Effector memory CD4-positive, alpha-beta T cell (primary cell): ENCODE results near the gene RYR1.
"Not testable (repeated sequence)": the region's sequence is repeated elsewhere in the genome, so short reads cannot be mapped to it uniquely, and the experiment has no call there.

Experiments used
- DNase-seq, 3 donors: peaks; one replicate each; pipeline ENCODE4 v3.0.0-alpha.2; 2020
- H3K27ac ChIP-seq: 2 replicates; pipeline ENCODE4 v1.7.0; 2013; ENCODE audit warnings: mild to moderate bottlenecking, low read length, moderate library complexity; ENCODE audit not compliant: insufficient read depth, poor library complexity, severe bottlenecking
- H3K27me3 ChIP-seq: replicated peaks from 2 replicates; pipeline ENCODE4 v1.7.0; 2013; ENCODE audit warnings: mild to moderate bottlenecking, low read length; ENCODE audit not compliant: insufficient read depth, control insufficient read depth, poor library complexity, severe bottlenecking
- H3K36me3 ChIP-seq: 2 replicates; pipeline ENCODE4 v1.7.0; 2013; ENCODE audit warnings: mild to moderate bottlenecking, low read length, moderate library complexity; ENCODE audit not compliant: control insufficient read depth, insufficient read depth
- H3K4me1 ChIP-seq: 2 replicates; pipeline ENCODE4 v1.7.0; 2013; ENCODE audit warnings: low read length, mild to moderate bottlenecking; ENCODE audit not compliant: control insufficient read depth, insufficient read depth, poor library complexity, severe bottlenecking
- H3K4me3 ChIP-seq: 2 replicates; pipeline ENCODE4 v1.7.0; 2013; ENCODE audit warnings: low read length, low read depth, mild to moderate bottlenecking; ENCODE audit not compliant: insufficient read depth, poor library complexity, severe bottlenecking
- H3K9me3 ChIP-seq: 2 replicates; pipeline ENCODE4 v1.7.0; 2013; ENCODE audit warnings: mild to moderate bottlenecking, low read length, moderate library complexity; ENCODE audit not compliant: control insufficient read depth

The RYR1 gene

GRCh38 chr19:38425222-38425809, 8.2 kb upstream of the RYR1 start:
- H3K36me3 ChIP-seq: no peaks in the 10 kb centered on the region
- H3K4me1 ChIP-seq: peaks cover 7% of the 10 kb centered on the region
- H3K27ac ChIP-seq: no peak overlapping the region
- no peak for DNase-seq
- H3K27me3 ChIP-seq: no peaks in the 10 kb centered on the region
- no peaks in the 10 kb centered on the region for H3K9me3 ChIP-seq
- H3K4me3 ChIP-seq: no peak overlapping the region

GRCh38 chr19:38425810-38426466, 7.6 kb upstream of the RYR1 start, which contains the start of gene RASGRP4:
RASGRP4 (minus strand) TSS chr19:38426219; CDS start chr19:38426091, 128 bp downstream.
- H3K4me1 ChIP-seq: peaks cover 7% of the 10 kb centered on the region
- DNase-seq: peak; percentile 25 to 31 (median 26)
- no peaks in the 10 kb centered on the region for H3K9me3 ChIP-seq
- H3K36me3 ChIP-seq: no peaks in the 10 kb centered on the region
- no peak within 1 kb of the TSS for H3K27ac ChIP-seq
- H3K4me3 ChIP-seq: no peak within 1 kb of the TSS
- no peaks in the 10 kb centered on the region for H3K27me3 ChIP-seq

DNA sequence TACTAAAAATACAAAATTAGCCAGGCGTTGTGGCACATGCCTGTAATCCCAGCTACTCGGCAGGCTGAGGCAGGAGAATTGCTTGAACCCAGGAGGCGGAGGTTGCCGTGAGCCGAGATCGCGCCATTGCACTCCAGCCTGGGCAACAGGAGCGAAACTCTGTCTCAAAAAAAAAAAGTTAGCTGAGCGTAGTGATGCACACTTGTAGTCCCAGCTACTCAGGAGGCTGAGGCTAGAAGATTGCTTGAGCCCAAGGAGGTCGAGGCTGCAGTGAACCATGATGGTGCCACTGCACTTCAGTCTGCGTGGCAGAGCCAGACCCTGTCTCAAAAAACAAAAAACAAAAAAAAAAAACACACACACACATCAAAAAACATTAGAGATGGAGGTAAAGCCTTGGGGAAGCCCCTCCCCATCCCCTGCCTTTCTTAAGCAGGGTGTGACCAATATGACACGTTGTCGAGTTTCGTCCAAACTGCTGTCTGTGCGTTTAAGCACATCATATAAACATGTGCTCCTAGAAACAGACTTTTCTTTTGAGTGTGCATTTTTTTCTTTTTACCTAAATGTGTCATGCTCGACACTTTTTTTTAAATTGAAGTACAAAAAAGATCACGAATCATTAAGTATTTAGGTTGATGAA, 6.3 kb upstream of the RYR1 start:
- H3K4me3 ChIP-seq, H3K36me3 ChIP-seq, H3K27me3 ChIP-seq, H3K9me3 ChIP-seq, H3K4me1 ChIP-seq, H3K27ac ChIP-seq: not testable (repeated sequence)
- DNase-seq: peak in 2 of 3 donors; percentile 11 to 22

DNA sequence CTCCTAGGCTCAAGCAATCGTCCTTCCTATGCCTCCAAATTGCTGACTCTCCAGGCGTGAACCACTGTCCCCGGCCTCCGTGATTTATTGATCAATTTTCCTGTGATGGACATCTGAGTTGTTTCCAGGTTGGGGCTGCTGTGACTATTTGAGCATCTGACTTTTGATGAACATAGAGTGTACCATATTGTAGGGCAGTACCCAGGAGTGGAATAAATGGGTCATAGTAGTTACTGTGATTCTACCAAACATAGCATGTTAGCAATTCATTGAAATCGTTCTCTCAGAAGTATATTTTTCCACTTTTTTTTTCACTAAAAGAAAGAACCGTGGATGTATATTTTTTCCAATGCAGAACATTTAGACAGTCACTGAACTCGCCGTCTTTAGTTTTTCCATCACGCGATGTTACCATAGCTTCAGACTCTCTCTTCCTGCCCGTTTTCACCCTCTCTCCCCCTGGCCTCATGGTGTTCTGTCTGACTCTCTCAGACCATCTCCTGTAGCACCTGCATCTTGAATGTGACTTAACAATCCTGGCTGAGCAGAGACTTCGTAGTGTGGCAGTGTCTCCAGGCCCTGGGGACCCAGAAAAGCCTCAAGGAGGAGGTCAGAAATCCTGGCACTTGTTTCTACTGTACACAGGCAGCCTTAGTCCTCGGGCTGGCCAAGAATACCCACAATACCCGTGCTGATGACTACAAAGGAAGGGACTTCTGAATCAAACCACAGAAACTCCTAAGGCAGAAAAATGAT, 4.3 kb upstream of the RYR1 start:
- DNase-seq: no peak
- Histone ChIP-seq H3K4me1 (peaks cover 10% of the 10 kb centered on the region), H3K27me3 (no peaks in the 10 kb centered on the region), H3K36me3 (no peaks in the 10 kb centered on the region), H3K4me3 (no peak overlapping the region), H3K9me3 (no peaks in the 10 kb centered on the region), H3K27ac (no peak overlapping the region)

GRCh38 chr19:38429811-38430156, 3.7 kb upstream of the RYR1 start:
- no peaks in the 10 kb centered on the region for H3K27me3 ChIP-seq
- no peak overlapping the region for H3K4me3 ChIP-seq
- H3K4me1 ChIP-seq: peaks cover 10% of the 10 kb centered on the region
- no peaks in the 10 kb centered on the region for H3K36me3 ChIP-seq
- no peaks in the 10 kb centered on the region for H3K9me3 ChIP-seq
- H3K27ac ChIP-seq: no peak overlapping the region
- no peak for DNase-seq

GRCh38 chr19:38430931-38431330, 2.6 kb upstream of the RYR1 start:
- Histone ChIP-seq H3K36me3 (no peaks in the 10 kb centered on the region), H3K27me3 (no peaks in the 10 kb centered on the region), H3K27ac (no peak overlapping the region), H3K9me3 (no peaks in the 10 kb centered on the region), H3K4me1 (peaks cover 4% of the 10 kb centered on the region), H3K4me3 (no peak overlapping the region)
- DNase-seq: no peak

DNA sequence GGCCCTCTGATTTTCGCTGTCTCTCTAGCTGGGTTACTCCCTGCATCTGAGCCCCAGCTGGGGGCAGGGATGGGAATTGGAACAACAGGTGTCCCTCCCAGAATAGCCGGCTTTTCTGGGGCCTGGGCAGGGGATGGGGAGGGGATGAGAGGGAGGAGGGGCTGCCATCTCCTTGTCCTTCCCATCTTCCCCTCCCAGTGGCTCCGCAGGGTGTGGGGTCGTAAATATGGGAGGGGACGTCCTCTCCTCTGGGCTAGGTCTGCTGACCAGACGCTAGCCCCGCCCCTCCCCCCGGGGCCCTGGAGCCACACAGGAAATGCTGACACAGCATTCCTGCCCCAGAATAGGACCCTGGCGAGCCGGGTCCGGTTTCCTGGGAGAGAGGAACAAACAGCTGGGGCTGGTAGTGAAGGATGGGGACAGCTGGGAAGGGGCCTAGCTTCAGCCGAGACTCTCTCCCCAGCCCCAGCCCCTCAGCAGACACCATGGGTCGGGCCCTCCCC, 1.1 kb downstream of the RYR1 start:
- Histone ChIP-seq H3K27ac (no peak overlapping the region), H3K36me3 (no peaks in the 10 kb centered on the region), H3K9me3 (no peaks in the 10 kb centered on the region), H3K4me3 (no peak overlapping the region), H3K27me3 (no peaks in the 10 kb centered on the region), H3K4me1 (peaks cover 3% of the 10 kb centered on the region)
- DNase-seq: no peak

- peaks cover 3% of the 10 kb centered on the region for H3K4me1 ChIP-seq
- H3K36me3 ChIP-seq: no peaks in the 10 kb centered on the region
- H3K4me3 ChIP-seq: no peak overlapping the region
- no peak overlapping the region for H3K27ac ChIP-seq
- DNase-seq: no peak
- no peaks in the 10 kb centered on the region for H3K27me3 ChIP-seq
- no peaks in the 10 kb centered on the region for H3K9me3 ChIP-seq
Measured at GRCh38 chr19:38437295-38437694, 3.8 kb downstream of the RYR1 start.

GRCh38 chr19:38437917-38438316, 4.4 kb downstream of the RYR1 start:
- Histone ChIP-seq H3K27me3 (no peaks in the 10 kb centered on the region), H3K4me3 (no peak overlapping the region), H3K36me3 (no peaks in the 10 kb centered on the region), H3K9me3 (no peaks in the 10 kb centered on the region), H3K27ac (no peak overlapping the region), H3K4me1 (peaks cover 3% of the 10 kb centered on the region)
- no peak for DNase-seq

DNA sequence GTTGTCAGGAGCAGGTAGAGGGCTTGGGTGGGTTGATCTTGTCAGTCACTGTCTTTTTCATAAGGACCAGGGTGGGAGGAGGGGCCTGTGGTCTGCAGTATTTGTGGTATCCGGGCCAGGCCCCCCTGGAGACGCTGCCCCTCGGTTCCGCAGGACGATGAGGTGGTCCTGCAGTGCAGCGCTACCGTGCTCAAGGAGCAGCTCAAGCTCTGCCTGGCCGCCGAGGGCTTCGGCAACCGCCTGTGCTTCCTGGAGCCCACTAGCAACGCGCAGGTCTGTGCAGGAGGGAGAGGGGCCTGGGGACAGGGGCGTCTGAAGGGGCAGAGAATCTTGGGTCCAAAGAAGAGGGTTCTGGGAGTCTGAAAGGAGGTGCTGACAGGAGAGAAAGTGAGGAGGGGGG, 7.1 kb downstream of the RYR1 start:
- no peak overlapping the region for H3K4me3 ChIP-seq
- H3K27me3 ChIP-seq: no peaks in the 10 kb centered on the region
- no peaks in the 10 kb centered on the region for H3K36me3 ChIP-seq
- H3K27ac ChIP-seq: no peak overlapping the region
- H3K9me3 ChIP-seq: no peaks in the 10 kb centered on the region
- DNase-seq: no peak
- H3K4me1 ChIP-seq: no peaks in the 10 kb centered on the region
